Measurements from ENCODE around the gene EIF2AK3.
"Not testable (repeated sequence)": the region's sequence is repeated elsewhere in the genome, so short reads cannot be mapped to it uniquely, and the experiment has no call there.

EIF2AK3 gene

GRCh38 chr2:88627055-88627855, at the start of gene EIF2AK3:
Gene EIF2AK3, minus strand, starts transcription at chr2:88627464. Its CDS starts 190 bp downstream, at chr2:88627274.
- peak within 1 kb of the TSS; percentile 90 for H3K4me3 ChIP-seq (ENCODE audit: low read depth, low read length)
- DNase-seq (ENCODE audit: low read depth): peak; percentile 100

GRCh38 chr2:88673363-88673762, 46.1 kb upstream of the EIF2AK3 start:
- no peak overlapping the region for H3K4me3 ChIP-seq (ENCODE audit: low read depth, low read length)
- no peak for DNase-seq (ENCODE audit: low read depth)

- no peak for DNase-seq (ENCODE audit: low read depth)
- H3K4me3 ChIP-seq (ENCODE audit: low read depth, low read length): no peak overlapping the region
Observed at GRCh38 chr2:88671786-88672427, 44.6 kb upstream of the EIF2AK3 start.

- no peak overlapping the region for H3K4me3 ChIP-seq (ENCODE audit: low read depth, low read length)
- no peak for DNase-seq (ENCODE audit: low read depth)
Observed at GRCh38 chr2:88669482-88670214, 42.4 kb upstream of the EIF2AK3 start.

- H3K4me3 ChIP-seq (ENCODE audit: low read depth, low read length): no peak overlapping the region
- DNase-seq (ENCODE audit: low read depth): no peak
Observed at GRCh38 chr2:88668862-88669261, 41.6 kb upstream of the EIF2AK3 start.

GRCh38 chr2:88667219-88667618, 40.0 kb upstream of the EIF2AK3 start:
- DNase-seq (ENCODE audit: low read depth): no peak
- no peak overlapping the region for H3K4me3 ChIP-seq (ENCODE audit: low read depth, low read length)

GRCh38 chr2:88666576-88666975, 39.3 kb upstream of the EIF2AK3 start:
- H3K4me3 ChIP-seq (ENCODE audit: low read depth, low read length): no peak overlapping the region
- DNase-seq (ENCODE audit: low read depth): no peak

- H3K4me3 ChIP-seq (ENCODE audit: low read depth, low read length): no peak overlapping the region
- no peak for DNase-seq (ENCODE audit: low read depth)
Observed at GRCh38 chr2:88660622-88661021, 33.4 kb upstream of the EIF2AK3 start.

- no peak overlapping the region for H3K4me3 ChIP-seq (ENCODE audit: low read depth, low read length)
- no peak for DNase-seq (ENCODE audit: low read depth)
Observed at GRCh38 chr2:88659538-88659915, 32.3 kb upstream of the EIF2AK3 start.

- no peak overlapping the region for H3K4me3 ChIP-seq (ENCODE audit: low read depth, low read length)
- no peak for DNase-seq (ENCODE audit: low read depth)
Observed at GRCh38 chr2:88658881-88659537, 31.7 kb upstream of the EIF2AK3 start.

GRCh38 chr2:88658326-88658725, 31.1 kb upstream of the EIF2AK3 start:
- no peak for DNase-seq (ENCODE audit: low read depth)
- H3K4me3 ChIP-seq (ENCODE audit: low read depth, low read length): no peak overlapping the region

- DNase-seq (ENCODE audit: low read depth): no peak
Observed at GRCh38 chr2:88657131-88657530, 29.9 kb upstream of the EIF2AK3 start.

GRCh38 chr2:88656690-88657089, 29.4 kb upstream of the EIF2AK3 start:
- H3K4me3 ChIP-seq (ENCODE audit: low read depth, low read length): no peak overlapping the region
- DNase-seq (ENCODE audit: low read depth): no peak

More at GRCh38 chr2:88657131-88657530, 29.9 kb upstream of the EIF2AK3 start:
- no peak overlapping the region for H3K4me3 ChIP-seq (ENCODE audit: low read depth, low read length)

GRCh38 chr2:88654714-88655113, 27.4 kb upstream of the EIF2AK3 start:
- no peak overlapping the region for H3K4me3 ChIP-seq (ENCODE audit: low read depth, low read length)
- DNase-seq (ENCODE audit: low read depth): peak; percentile 80

GRCh38 chr2:88651646-88652045, 24.4 kb upstream of the EIF2AK3 start:
- H3K4me3 ChIP-seq (ENCODE audit: low read depth, low read length): no peak overlapping the region
- DNase-seq (ENCODE audit: low read depth): no peak

- DNase-seq (ENCODE audit: low read depth); H3K4me3 ChIP-seq (ENCODE audit: low read depth, low read length): not testable (repeated sequence)
Observed at GRCh38 chr2:88645291-88645882, 18.1 kb upstream of the EIF2AK3 start.

GRCh38 chr2:88642278-88642677, 15.0 kb upstream of the EIF2AK3 start:
- no peak for DNase-seq (ENCODE audit: low read depth)
- no peak overlapping the region for H3K4me3 ChIP-seq (ENCODE audit: low read depth, low read length)

GRCh38 chr2:88641330-88641729, 14.1 kb upstream of the EIF2AK3 start:
- H3K4me3 ChIP-seq (ENCODE audit: low read depth, low read length): no peak overlapping the region
- DNase-seq (ENCODE audit: low read depth): no peak

GRCh38 chr2:88639865-88640264, 12.6 kb upstream of the EIF2AK3 start:
- no peak overlapping the region for H3K4me3 ChIP-seq (ENCODE audit: low read depth, low read length)
- no peak for DNase-seq (ENCODE audit: low read depth)
